Activated CD4-positive, CD25-positive, alpha-beta regulatory T cell (primary cell): ENCODE measurements around the gene IRX4.

Experiments used
- DNase-seq, 4 experiments: peaks; one replicate each; lab custom pipeline; 2025; lab: John Stamatoyannopoulos, UW

IRX4 gene

DNA sequence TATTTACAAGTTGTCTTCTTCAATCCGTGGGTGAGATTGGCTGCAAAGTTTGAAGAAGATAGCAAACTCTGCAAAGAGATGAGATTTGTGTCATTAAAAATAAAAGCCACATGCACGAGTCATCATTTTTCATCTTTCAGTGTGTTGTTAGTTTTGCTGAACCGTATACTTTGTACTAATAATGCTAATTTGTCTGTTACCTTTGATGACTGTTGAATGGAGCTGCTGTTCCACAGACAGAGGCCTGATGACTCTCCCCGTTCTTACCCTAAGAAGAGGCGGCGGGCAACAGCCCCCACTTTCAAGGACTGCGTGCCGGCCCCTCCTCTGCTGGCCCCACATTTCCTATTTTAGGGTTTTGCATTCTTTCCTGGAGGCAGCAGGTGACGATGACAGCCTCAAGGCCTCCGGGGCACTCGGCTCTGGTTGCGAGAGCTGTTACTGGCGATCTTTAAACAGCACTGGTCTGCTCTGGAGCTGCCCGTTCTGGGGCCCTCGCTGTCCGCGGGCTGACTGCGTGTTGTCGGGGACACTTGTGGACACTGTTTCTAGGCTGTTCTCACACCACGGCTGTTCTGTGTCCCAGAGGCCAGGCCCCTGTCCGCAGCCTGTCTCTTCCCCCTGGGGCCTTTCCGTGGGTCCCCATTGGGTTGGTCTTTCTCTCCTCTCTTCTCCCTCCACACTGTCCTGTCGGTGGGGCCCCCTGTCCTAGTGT is 46.4 kb downstream of the IRX4 start:
- no peak for DNase-seq

GRCh38 chr5:1835431-1835830 is 47.3 kb downstream of the IRX4 start:
- no peak for DNase-seq

- DNase-seq = no peak
Observed at GRCh38 chr5:1834721-1835429, 47.9 kb downstream of the IRX4 start.

DNA sequence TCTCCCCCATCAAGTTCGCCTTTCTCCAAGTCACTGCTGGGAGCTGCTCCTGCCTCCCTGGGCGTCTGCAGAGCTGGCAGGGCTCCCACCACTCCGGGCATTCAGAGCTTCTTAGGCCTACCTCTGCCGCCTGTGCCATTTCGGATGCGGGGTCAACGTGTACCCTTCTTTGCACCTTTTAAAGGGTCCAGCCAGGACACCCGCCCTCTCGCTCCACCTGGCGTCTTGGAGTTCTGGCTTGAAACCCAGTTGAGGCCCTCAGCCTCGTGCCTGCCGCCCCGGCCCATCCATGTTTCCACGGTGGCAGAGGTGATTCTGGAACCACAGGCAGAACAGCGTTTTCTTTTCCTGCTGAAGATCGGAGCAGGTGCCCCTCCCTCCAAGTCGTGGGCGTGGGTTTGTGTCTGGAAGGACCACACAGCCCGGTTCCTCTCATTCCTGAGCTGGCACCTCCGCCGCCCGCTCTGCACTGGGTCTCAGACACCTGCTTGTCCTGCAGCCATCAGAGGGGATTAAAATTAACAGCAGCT is 48.6 kb downstream of the IRX4 start:
- no peak for DNase-seq

DNA sequence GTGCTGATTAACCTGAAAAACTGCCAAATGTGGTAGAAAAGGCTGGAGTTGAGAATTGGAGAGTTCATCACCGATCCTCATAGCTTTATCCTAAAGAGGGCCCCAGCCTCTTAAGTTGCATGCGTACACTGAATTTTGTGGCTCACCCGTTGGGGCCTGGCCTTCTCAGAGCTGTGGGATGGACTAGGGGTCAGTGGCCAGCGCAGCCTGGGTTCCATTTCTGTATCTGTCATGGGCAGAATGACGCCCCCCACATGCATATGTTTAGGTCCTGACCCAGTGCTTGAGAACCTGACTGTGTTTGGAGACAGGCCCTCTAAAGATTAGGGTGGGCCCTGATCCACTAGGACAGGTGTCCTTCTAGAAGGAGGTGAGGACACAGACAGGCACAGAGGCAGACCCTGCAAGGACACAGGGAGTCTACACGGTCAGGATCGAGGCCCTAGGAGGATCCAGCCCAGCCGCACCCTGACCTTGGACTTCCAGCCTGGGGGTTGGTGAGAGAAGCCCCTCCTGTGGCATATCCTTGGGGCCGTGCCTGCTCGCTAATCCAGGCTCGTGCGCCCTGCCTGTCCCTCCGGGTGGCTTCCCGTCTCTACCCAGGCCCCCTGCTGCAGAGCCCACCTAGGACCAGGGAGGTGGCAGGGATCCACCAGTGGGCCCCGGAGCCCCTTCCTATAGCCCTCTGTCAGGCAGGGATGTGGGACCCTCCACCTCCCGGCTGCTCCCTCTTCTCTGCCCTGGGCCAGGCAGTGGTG is 49.3 kb downstream of the IRX4 start:
- DNase-seq = no peak

GRCh38 chr5:1832511-1833250 is 50.0 kb downstream of the IRX4 start:
- no peak for DNase-seq

GRCh38 chr5:1831677-1832313 is 50.9 kb downstream of the IRX4 start:
- no peak for DNase-seq

GRCh38 chr5:1831257-1831656 is 51.5 kb downstream of the IRX4 start:
- DNase-seq = no peak

DNA sequence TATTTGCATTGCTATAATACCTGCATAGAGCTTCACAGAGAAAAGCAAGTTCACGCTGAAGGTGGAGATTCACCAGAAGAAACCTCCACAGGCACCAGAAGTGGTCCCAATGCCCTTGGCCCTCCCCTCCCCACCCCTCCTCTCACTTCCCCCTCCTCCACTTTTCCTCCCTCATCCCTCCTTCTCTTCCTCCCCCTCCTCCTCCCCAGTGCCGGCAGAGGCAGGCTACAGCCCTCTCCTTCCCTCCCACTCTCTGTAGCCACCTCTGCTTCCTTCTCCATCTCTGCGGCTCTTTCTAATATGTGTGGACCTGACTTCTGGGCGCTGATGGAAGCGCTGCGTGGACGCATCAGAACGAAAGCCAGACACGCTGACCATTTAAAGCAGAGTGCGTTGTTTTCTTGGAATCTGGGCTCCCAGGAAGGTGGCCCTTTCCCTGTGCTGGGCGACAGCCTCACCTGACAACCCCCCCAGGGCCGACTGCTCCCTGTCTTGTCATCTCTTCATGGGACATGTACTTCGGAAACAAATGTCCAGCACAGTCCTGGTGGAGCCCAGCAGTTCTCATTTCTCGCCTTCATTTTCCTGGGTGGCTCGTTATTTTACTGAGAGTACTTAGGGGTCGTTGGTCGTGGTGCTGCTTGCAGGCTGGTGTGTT is 52.0 kb downstream of the IRX4 start:
- DNase-seq = no peak

DNA sequence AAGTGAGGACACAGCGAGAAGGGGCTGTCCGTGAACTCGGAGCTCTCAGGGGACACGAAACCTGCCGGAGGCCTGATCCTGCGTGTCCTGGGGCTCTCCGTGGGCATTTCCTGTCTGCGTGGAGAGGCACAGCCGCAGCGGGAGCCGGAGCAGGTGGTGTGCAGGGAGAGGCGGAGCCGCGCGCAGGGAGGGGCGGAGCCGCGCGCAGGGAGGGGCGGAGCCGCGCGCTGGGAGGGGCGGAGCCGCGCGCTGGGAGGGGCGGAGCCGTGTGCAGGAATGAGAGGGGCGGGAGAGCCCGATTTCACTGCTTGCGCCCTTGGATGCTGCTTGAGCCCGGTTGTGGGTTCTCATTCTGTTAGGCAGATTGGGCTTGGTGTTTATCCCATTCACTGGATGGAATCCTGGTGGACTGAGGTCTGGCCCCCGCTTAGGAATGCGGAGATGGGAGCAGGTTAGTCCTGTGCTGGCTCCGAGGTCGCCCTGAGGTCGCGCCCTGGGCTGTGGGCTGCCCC is 54.8 kb downstream of the IRX4 start:
- DNase-seq = peak in 1 of 4 experiments; percentile 10
